Forelimb muscle (tissue), 1 donor: Measurements from ENCODE around the gene MAP3K3. TPM values are rescaled to one million over a fixed set of nuclear protein-coding genes. Genes with fewer than 3 reads are reported as not detected.

ENCODE experiments used
- DNase-seq: peaks from one replicate; pipeline ENCODE4 v3.0.0-alpha.2; 2013; ENCODE audit warnings: low read depth
- polyA plus RNA-seq: library from polyadenylated mRNA; unstranded; fragments of 120-200 nt; gene quantifications from one replicate; pipeline ENCODE4 v1.2.1, GENCODE V29; 2013; ENCODE audit not compliant: insufficient read length

MAP3K3 gene
- polyA plus RNA-seq, 1 donor = 20.8 TPM

- no peak for DNase-seq
These were observed 565 bp downstream of the MAP3K3 start for GRCh38 chr17:63622574-63623390.

DNA sequence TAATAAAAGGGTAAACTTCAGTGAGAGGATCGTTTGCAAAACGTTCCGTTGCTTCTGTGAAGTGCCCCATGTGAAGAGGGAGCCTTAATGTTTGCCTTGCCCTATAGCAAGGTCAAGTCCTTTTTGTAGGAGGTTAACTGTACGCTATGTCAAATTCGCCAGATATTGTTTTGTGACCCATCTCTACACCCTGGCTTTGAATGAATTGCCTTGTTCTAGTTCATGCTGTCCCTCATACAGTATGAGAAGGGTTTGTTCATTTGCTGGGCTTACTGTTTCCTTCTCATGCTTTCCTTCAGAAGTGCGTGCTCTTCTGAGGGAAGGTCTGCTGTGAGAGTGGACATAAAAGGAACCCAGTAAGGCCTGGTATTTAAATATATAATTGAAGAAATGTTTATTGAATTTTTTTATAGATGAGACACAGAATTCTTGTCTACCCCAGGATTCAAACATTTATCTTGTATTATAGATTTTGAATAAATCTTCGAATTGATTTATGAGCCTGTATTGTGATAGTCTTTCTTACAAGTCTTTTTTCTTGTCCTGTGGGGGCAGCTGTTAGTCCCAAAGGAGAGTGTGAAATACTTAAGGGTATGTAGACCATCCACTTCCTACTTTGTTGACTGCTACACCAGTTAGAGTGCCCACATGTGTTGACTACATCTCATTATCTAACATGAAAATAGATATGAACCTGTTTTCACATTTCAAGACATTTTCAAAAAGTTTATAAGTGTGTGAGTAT lies 1.7 kb downstream of the MAP3K3 start:
- no peak for DNase-seq

DNA sequence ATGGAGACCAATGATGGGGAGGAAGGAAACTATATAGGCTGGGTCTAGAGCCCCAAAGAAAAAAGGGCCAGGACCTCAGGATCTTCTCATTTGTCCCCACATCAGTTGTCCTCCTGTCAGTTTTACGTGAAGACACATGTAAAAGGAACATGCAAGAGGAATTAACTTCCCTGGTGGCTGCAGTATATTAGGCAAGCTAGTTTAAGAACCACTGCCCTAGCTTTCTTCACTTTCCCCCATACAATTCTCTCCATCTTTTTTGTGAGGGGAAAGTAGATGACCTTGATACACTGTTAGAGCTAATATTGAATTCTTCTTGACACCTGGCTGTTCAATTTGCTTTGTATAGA lies 2.3 kb downstream of the MAP3K3 start:
- DNase-seq = no peak

- no peak for DNase-seq
These were observed 4.4 kb downstream of the MAP3K3 start for GRCh38 chr17:63626551-63627180.

- DNase-seq = no peak
These were observed 7.4 kb downstream of the MAP3K3 start for GRCh38 chr17:63629627-63630026.

DNA sequence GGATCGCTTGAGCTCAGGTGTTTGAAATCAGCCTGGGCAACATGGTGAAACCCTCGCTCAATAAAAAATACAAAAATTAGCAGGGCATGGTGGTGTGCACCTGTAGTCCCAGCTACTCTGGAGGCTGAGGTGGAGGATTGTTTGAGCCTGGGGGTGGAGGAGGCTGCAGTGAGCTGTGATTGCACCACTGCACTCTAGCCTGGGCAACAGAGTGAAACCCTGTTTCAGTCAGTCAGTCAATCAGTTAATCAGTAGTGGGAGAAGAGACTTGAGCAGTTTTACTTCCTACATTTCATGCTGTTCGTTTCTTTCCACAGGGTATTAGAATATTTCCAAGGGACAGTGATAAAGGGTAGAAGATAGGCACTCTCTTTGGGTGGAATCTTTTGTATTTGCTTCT lies 8.8 kb downstream of the MAP3K3 start:
- DNase-seq = no peak

GRCh38 chr17:63631626-63632025 lies 9.4 kb downstream of the MAP3K3 start:
- DNase-seq = no peak

DNA sequence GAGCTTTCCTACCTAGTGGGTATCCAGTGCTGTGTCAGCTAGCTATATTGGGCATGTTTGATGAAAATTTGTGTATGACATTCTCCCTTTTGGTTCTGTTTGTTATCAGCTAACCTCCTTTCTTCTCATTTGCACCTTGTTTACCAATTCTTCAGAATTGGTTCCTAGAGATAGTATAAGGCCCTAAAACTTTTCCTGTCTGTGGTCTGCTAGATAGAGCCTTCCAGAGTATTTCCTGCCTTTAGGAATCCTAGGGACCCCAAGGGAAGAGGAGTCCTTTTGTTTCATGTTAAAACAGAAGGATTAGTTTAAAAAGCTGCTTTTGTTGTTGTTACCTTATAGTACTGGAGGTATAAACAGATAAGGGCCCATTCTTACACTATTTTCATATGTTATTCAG lies 11.5 kb downstream of the MAP3K3 start:
- DNase-seq = no peak

GRCh38 chr17:63634163-63634562 lies 11.9 kb downstream of the MAP3K3 start:
- no peak for DNase-seq

DNA sequence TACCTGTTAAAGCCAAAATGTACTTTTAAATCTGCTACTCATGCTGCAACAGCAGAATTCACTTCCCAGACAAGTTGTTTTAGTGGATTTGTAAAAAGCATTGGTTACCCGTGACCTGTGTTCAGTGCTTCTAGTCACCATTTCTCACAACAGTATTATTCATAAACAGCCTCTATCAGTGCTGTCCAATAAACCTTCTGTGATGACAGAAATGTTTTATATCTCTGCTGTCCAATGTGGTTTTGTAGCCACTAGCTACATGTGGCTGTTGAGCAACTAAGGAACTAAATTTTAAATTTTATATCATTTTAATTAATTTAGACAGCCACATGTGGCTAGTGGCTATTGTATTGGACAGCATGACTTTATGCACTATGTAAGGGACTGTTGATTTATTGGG lies 12.6 kb downstream of the MAP3K3 start:
- no peak for DNase-seq

- no peak for DNase-seq
These were observed 13.1 kb downstream of the MAP3K3 start for GRCh38 chr17:63635290-63635689.

DNA sequence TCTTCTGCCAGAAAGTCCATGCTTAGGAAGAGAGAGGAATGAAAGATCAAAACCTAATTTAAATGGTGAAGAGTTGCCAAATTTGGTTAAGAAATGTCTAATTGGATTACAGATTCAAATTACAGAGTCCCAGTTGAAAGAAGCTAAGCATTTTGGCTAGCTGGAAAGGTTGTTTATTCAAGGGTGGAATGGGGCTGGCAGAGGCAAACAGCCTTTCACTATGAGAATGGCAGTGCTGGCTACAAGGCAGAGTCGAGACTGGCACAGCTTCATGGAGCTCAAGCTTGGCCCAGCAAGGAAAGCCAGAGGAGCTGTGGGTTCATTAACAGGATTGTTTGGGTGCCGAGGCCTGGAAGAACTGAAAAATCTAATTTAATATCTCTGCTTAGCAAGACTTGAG lies 13.6 kb downstream of the MAP3K3 start:
- DNase-seq = no peak

GRCh38 chr17:63639125-63639524 lies 16.9 kb downstream of the MAP3K3 start:
- DNase-seq = no peak

- no peak for DNase-seq
These were observed 17.8 kb downstream of the MAP3K3 start for GRCh38 chr17:63640038-63640437.

- no peak for DNase-seq
These were observed 19.7 kb downstream of the MAP3K3 start for GRCh38 chr17:63641692-63642448.

GRCh38 chr17:63644846-63645245 lies 22.6 kb downstream of the MAP3K3 start:
- DNase-seq = no peak

DNA sequence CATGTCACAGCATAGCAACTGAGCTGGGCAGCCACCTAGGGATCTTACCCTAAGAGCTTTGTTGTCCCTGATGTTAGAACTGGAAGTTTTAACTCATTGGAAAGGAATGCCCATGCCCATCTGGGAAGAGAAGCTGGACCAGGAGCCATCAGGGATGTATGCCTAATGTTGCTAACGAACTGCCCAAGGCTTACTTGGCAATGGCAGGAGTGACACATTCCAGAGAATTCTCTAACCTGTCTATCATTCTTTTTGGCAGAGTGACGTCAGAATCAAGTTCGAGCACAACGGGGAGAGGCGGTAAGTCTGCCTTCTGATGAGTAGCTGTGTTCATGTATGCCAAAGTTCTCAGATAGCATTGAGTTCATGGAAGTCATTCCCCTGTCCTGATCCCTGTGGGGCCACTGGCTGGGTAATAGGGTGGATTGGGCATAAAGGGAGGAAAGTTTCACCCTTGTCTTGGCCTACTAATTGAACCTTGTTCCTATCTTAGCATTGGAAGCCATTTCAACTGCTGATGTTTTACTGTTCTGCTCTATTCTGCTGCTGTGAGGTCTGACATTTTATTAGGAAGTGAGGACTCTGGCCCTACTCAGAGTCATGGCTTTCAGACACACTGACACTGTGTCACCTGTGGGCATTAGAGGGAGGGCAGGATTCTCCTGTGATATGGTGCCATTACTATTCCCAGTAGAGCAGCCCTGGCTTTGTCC lies 23.7 kb downstream of the MAP3K3 start:
- no peak for DNase-seq

DNA sequence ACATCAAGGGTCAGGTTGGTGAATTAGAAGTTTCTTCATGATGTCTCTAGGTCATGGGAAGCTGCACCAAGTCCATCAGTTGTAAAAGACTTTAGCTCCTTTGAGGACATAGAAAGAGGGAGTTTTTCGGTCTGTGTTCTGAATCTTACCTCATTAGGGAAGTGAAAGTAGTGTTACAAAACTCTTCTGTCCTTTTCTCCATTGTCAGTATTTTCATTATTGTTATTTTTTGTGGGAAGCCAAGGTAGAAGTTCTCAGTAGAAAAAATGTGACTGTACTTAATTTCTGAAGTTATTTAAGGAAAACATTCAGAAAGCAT lies 24.2 kb downstream of the MAP3K3 start:
- DNase-seq = no peak

GRCh38 chr17:63647065-63647725 lies 25.0 kb downstream of the MAP3K3 start:
- no peak for DNase-seq

- no peak for DNase-seq
These were observed 25.7 kb downstream of the MAP3K3 start for GRCh38 chr17:63647936-63648335.

- DNase-seq = no peak
These were observed 27.6 kb downstream of the MAP3K3 start for GRCh38 chr17:63649813-63650212.
